Esophagus squamous epithelium (tissue), 5 donors: ENCODE measurements around the gene NAP1L5. TPM values are rescaled to one million over a fixed set of nuclear protein-coding genes. Genes with fewer than 3 reads are reported as not detected.

Source experiments
- DNase-seq: peaks from one replicate; lab custom pipeline; 2025; lab: John Stamatoyannopoulos, UW
- H3K27ac ChIP-seq, 4 donors: fragments of 200-600 bp; sonication (generic); one replicate each; pipeline ENCODE4 v1.5.1; 2016 to 2019; ENCODE audit warnings: mild to moderate bottlenecking in 1 of 4
- H3K27me3 ChIP-seq, 4 donors: fragments of 200-600 bp; sonication (generic); 1 replicate in 3 of 4; 2 replicates in 1 of 4; pipeline versions ENCODE4 v1.5.1 to v1.6.0; 2017 to 2021; ENCODE audit warnings: antibody characterized with exemption in 1 of 4
- H3K36me3 ChIP-seq, 3 donors: fragments of 200-600 bp; sonication (generic); one replicate each; pipeline ENCODE4 v1.5.1; 2016 to 2019
- H3K4me1 ChIP-seq, 3 donors: fragments of 200-600 bp; sonication (generic); one replicate each; pipeline ENCODE4 v1.5.1; 2017 to 2019
- H3K4me3 ChIP-seq, 4 donors: fragments of 200-600 bp; sonication (generic); 1 replicate in 3 of 4; 2 replicates in 1 of 4; pipeline ENCODE4 v1.5.1; 2016 to 2019; ENCODE audit warnings: mild to moderate bottlenecking in 2 of 4, moderate library complexity in 1 of 4
- H3K9me3 ChIP-seq, 3 donors: fragments of 200-600 bp; sonication (generic); one replicate each; pipeline ENCODE4 v1.5.1; 2016 to 2019
- CTCF ChIP-seq, 6 experiments: fragments of 450-650 bp in 4 of 6; fragments of 200-600 bp in 2 of 6; sonication (generic) in 2 of 6; IDR thresholded peaks; one replicate each; pipeline ENCODE4 v1.5.1; 2016 to 2019; ENCODE audit warnings: antibody characterized with exemption in 6 of 6, mild to moderate bottlenecking in 4 of 6, moderate library complexity in 4 of 6
- POLR2A ChIP-seq, 4 donors: fragments of 450-650 bp; IDR thresholded peaks; one replicate each; pipeline ENCODE4 v1.6.1; 2017; ENCODE audit warnings: antibody characterized with exemption in 4 of 4, mild to moderate bottlenecking in 4 of 4, moderate library complexity in 3 of 4
- WGBS, 2 donors: methylation state at CpG; one replicate each; pipeline ENCODE4 v1.1.5; 2018; 5-methylcytosine and 5-hydroxymethylcytosine counted together
- intact Hi-C: fragments of 100-400 bp; cut with DNase I; formaldehyde crosslinking; loops from one replicate; pipeline ENCODE4 v1.15.0; 2022
- total RNA-seq, 4 donors: library from RNA; depleted of rRNA; stranded (reverse); fragments of >200 nt; gene quantifications; one replicate each; pipeline ENCODE4 v1.1.0, GENCODE V29; 2016
- donor health status: DM: yes; HTN: yes; CAD: no.

NAP1L5 gene
- total RNA-seq, 4 donors from 2014 or later: 0.42 to 3.1 (median 1.8) TPM

DNA sequence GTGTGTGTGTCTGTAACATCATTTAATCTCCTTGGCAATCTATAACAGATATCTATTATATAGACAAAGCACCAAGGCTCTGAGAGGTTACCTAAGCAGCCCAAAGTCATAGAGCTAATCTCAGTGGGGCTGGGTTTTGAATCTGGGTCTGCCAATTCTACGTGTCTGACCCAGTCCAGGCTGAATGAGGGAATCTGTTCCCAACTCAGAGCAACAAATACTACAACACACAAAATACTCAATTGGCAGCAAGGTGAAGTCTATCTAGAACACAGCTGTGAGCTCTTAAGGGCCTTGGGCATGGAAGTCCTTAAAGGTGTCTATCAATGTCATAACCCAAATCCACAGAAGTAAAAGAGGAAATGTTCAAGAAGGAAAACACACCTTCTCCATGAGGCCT, 47.5 kb upstream of the NAP1L5 start:
- H3K9me3 ChIP-seq: no peaks in the 10 kb centered on the region
- H3K27me3 ChIP-seq: no peaks in the 10 kb centered on the region
- H3K36me3 ChIP-seq: peaks cover 0 to 52% (median 10%) of the 10 kb centered on the region in 3 donors
- peak overlapping the region in 2 of 4 donors; percentile 38 to 53 for H3K27ac ChIP-seq
- no peak for DNase-seq
- no peak for TF ChIP-seq POLR2A (IDR thresholded peaks at IDR 0.05)
- intact Hi-C loops: no loop called here
- peaks cover 0 to 23% (median 0%) of the 10 kb centered on the region in 3 donors for H3K4me1 ChIP-seq
- H3K4me3 ChIP-seq: no peak overlapping the region
- WGBS, 2 donors: 80 to 91% methylated on average over 1 of the region's 1 CpG

- H3K4me3 ChIP-seq: no peak overlapping the region
- 88 to 92% methylated on average over 3 of the region's 3 CpGs for WGBS, 2 donors
- peaks cover 0 to 46% (median 4%) of the 10 kb centered on the region in 3 donors for H3K36me3 ChIP-seq
Measured at GRCh38 chr4:88744609-88745008, 47.0 kb upstream of the NAP1L5 start.

DNA sequence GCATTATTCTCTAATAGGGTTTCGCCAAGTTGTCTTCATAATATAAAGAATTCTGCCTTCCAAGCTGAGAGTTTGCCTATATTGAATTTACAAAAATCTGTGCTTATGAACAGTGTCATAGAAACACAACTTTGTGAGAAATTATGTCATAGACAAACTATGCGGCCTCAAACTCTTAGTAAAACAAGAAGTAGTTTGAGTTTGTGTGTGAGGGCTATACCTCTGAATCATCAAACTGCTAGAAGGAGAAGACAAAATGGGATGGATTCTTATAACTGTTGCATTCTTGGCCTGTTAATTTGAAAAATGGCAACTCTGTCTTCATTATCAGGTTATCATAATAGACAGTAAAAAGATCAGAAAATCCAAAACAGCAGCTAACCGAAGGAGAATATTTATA, 46.1 kb upstream of the NAP1L5 start:
- 92 to 95% methylated on average over 3 of the region's 3 CpGs for WGBS, 2 donors

More at GRCh38 chr4:88744609-88745008, 47.0 kb upstream of the NAP1L5 start:
- H3K4me1 ChIP-seq: peaks cover 0 to 23% (median 0%) of the 10 kb centered on the region in 3 donors
- no peaks in the 10 kb centered on the region for H3K9me3 ChIP-seq
- H3K27me3 ChIP-seq: no peaks in the 10 kb centered on the region
- intact Hi-C loops: no loop called here
- DNase-seq: no peak
- H3K27ac ChIP-seq: no peak overlapping the region
- TF ChIP-seq POLR2A (IDR thresholded peaks at IDR 0.05) (no peak), CTCF (IDR thresholded peaks at IDR 0.05) (no peak)

DNA sequence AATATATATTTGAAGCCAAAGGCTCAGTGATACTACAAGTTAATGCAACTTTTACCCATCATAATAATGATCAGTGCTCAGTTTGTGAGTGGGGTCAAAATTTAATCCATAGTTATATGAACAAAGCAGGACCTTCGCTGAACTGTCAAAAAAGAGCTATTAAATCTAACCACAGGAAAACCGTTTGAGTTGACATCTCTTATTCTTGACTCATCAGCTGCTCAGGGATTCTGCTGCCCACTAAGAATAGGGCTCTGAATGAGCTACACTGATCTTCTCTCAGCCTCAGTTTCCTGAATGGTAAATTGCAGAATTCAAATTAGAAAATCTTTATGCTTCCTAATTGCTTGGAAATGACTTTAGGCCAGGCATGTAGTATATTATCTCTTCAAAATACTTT, 44.9 kb upstream of the NAP1L5 start:
- Histone ChIP-seq H3K36me3 (peaks cover 0 to 42% (median 3%) of the 10 kb centered on the region in 3 donors), H3K4me1 (peaks cover 0 to 36% (median 3%) of the 10 kb centered on the region in 3 donors), H3K27me3 (no peaks in the 10 kb centered on the region), H3K9me3 (no peaks in the 10 kb centered on the region), H3K4me3 (no peak overlapping the region), H3K27ac (no peak overlapping the region)
- intact Hi-C loops: no loop called here
- WGBS, 2 donors: 54 to 58% methylated on average over 2 of the region's 2 CpGs
- no peak for DNase-seq
- TF ChIP-seq CTCF (IDR thresholded peaks at IDR 0.05) (no peak), POLR2A (IDR thresholded peaks at IDR 0.05) (no peak)

More for the DNA sequence above, 46.1 kb upstream of the NAP1L5 start:
- Histone ChIP-seq H3K4me1 (peaks cover 0 to 25% (median 0%) of the 10 kb centered on the region in 3 donors), H3K36me3 (peaks cover 0 to 42% (median 4%) of the 10 kb centered on the region in 3 donors), H3K27ac (no peak overlapping the region), H3K4me3 (no peak overlapping the region), H3K9me3 (no peaks in the 10 kb centered on the region), H3K27me3 (no peaks in the 10 kb centered on the region)
- DNase-seq: no peak
- intact Hi-C loops: no loop called here
- no peak for TF ChIP-seq POLR2A (IDR thresholded peaks at IDR 0.05)
- no peak for TF ChIP-seq CTCF (IDR thresholded peaks at IDR 0.05)

DNA sequence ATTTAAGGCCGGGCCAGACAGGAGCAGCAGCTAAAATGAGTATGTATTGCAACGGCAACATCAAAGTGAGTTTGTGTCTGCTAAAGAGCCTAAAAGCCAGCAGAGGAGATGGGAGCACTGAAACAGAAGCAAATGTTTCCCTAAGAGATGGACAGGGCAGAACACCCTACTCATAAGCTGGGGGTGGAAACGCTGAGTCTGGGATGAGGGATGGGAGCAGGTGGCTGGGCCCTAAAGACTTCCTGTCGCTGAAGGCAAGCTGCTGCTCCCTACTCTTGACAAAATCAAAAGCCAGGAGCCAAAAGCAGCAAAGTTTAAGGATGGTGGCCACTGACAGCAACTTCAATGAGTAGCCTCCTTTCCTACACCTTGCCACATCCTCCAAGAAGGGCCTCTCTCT, 40.6 kb upstream of the NAP1L5 start:
- H3K27me3 ChIP-seq: no peaks in the 10 kb centered on the region
- peaks cover 0 to 31% (median 3%) of the 10 kb centered on the region in 3 donors for H3K4me1 ChIP-seq
- H3K36me3 ChIP-seq: peaks cover 0 to 25% (median 0%) of the 10 kb centered on the region in 3 donors
- 88 to 96% methylated on average over 4 of the region's 4 CpGs for WGBS, 2 donors
- no peaks in the 10 kb centered on the region for H3K9me3 ChIP-seq
- DNase-seq: no peak
- TF ChIP-seq CTCF (IDR thresholded peaks at IDR 0.05): no peak
- no peak for TF ChIP-seq POLR2A (IDR thresholded peaks at IDR 0.05)
- H3K27ac ChIP-seq: peak overlapping the region in 2 of 4 donors; percentile 10 to 30
- intact Hi-C loops: no loop called here
- H3K4me3 ChIP-seq: no peak overlapping the region
